ENCODE data around the gene ADAT3. TPM values are rescaled to one million over a fixed set of nuclear protein-coding genes. Genes with fewer than 3 reads are reported as not detected.

The ADAT3 gene
- total and polyA plus RNA-seq, 2 experiments from 2014 or later, result 2.4 to 11.0 TPM

- H3K9me3 ChIP-seq (ENCODE audit: low read depth), result no peaks in the 10 kb centered on the region
- 83% methylated on average over 6 of the region's 6 CpGs for WGBS (ENCODE audit: low lambda C conversion rate, missing lambda C conversion rate)
- no peaks in the 10 kb centered on the region for H3K27me3 ChIP-seq
- H3K9me2 ChIP-seq (replicated peaks; ENCODE audit: insufficient read depth), result no peaks in the 10 kb centered on the region
- H3K36me3 ChIP-seq (replicated peaks; ENCODE audit: insufficient read depth, low read depth), result no peaks in the 10 kb centered on the region
- peaks cover 12% of the 10 kb centered on the region for H3K4me1 ChIP-seq (ENCODE audit: insufficient read depth)
- no peak for DNase-seq (ENCODE audit: low spot score)
- peaks cover 5% of the 10 kb centered on the region for H4K20me1 ChIP-seq (ENCODE audit: insufficient read depth, poor library complexity, severe bottlenecking)
- H3K4me3 ChIP-seq, result no peak overlapping the region
- peaks cover 24% of the 10 kb centered on the region for H3K79me2 ChIP-seq
- H3K27ac ChIP-seq, result no peak overlapping the region
- TF ChIP-seq CTCF (IDR thresholded peaks at IDR 0.05; ENCODE audit: poor library complexity) (no peak), EZH2 (IDR thresholded peaks at IDR 0.05; ENCODE audit: borderline replicate concordance) (no peak), EZH2phosphoT487 (IDR thresholded peaks at IDR 0.05; ENCODE audit: low read depth, severe bottlenecking, unreplicated experiment) (no peak)
- no peak overlapping the region for H3K4me2 ChIP-seq
- no peak overlapping the region for H2AFZ ChIP-seq
Measured at GRCh38 chr19:1902923-1903322, 2.3 kb upstream of the ADAT3 start.

- H3K9me3 ChIP-seq (ENCODE audit: low read depth), result no peaks in the 10 kb centered on the region
- H3K27ac ChIP-seq, result peak overlapping the region; percentile 76
- peak overlapping the region; percentile 66 for H3K4me2 ChIP-seq
- H3K79me2 ChIP-seq, result peaks cover 42% of the 10 kb centered on the region
- no peak overlapping the region for H3K4me3 ChIP-seq
- no peaks in the 10 kb centered on the region for H3K36me3 ChIP-seq (replicated peaks; ENCODE audit: insufficient read depth, low read depth)
- DNase-seq (ENCODE audit: low spot score), result no peak
- H4K20me1 ChIP-seq (ENCODE audit: insufficient read depth, poor library complexity, severe bottlenecking), result peaks cover 23% of the 10 kb centered on the region
- no peaks in the 10 kb centered on the region for H3K27me3 ChIP-seq
- TF ChIP-seq EZH2phosphoT487 (IDR thresholded peaks at IDR 0.05; ENCODE audit: low read depth, severe bottlenecking, unreplicated experiment) (no peak), CTCF (IDR thresholded peaks at IDR 0.05; ENCODE audit: poor library complexity) (no peak), EZH2 (IDR thresholded peaks at IDR 0.05; ENCODE audit: borderline replicate concordance) (no peak)
- 37% methylated on average over 6 of the region's 8 CpGs for WGBS (ENCODE audit: low lambda C conversion rate, missing lambda C conversion rate)
- H3K9me2 ChIP-seq (replicated peaks; ENCODE audit: insufficient read depth), result no peaks in the 10 kb centered on the region
- H2AFZ ChIP-seq, result no peak overlapping the region
- peaks cover 14% of the 10 kb centered on the region for H3K4me1 ChIP-seq (ENCODE audit: insufficient read depth)
Measured at GRCh38 chr19:1904860-1905109, 414 bp upstream of the ADAT3 start.

GRCh38 chr19:1905863-1906375, 720 bp downstream of the ADAT3 start:
- 86% methylated on average over 15 of the region's 15 CpGs for WGBS (ENCODE audit: low lambda C conversion rate, missing lambda C conversion rate)
- no peaks in the 10 kb centered on the region for H3K27me3 ChIP-seq
- H3K36me3 ChIP-seq (replicated peaks; ENCODE audit: insufficient read depth, low read depth), result no peaks in the 10 kb centered on the region
- no peak for TF ChIP-seq CTCF (IDR thresholded peaks at IDR 0.05; ENCODE audit: poor library complexity)
- no peak for TF ChIP-seq EZH2 (IDR thresholded peaks at IDR 0.05; ENCODE audit: borderline replicate concordance)
- TF ChIP-seq EZH2phosphoT487 (IDR thresholded peaks at IDR 0.05; ENCODE audit: low read depth, severe bottlenecking, unreplicated experiment), result no peak
- no peaks in the 10 kb centered on the region for H3K9me2 ChIP-seq (replicated peaks; ENCODE audit: insufficient read depth)
- H3K4me3 ChIP-seq, result peak overlapping the region; percentile 41
- H3K4me1 ChIP-seq (ENCODE audit: insufficient read depth), result peaks cover 15% of the 10 kb centered on the region
- peaks cover 27% of the 10 kb centered on the region for H4K20me1 ChIP-seq (ENCODE audit: insufficient read depth, poor library complexity, severe bottlenecking)
- DNase-seq (ENCODE audit: low spot score), result no peak
- peak overlapping the region; percentile 89 for H3K27ac ChIP-seq
- H2AFZ ChIP-seq, result peak overlapping the region; percentile 53
- peaks cover 54% of the 10 kb centered on the region for H3K79me2 ChIP-seq
- H3K9me3 ChIP-seq (ENCODE audit: low read depth), result no peaks in the 10 kb centered on the region
- H3K4me2 ChIP-seq, result peak overlapping the region; percentile 94
